ENCODE results near the gene ASXL1.

DNA sequence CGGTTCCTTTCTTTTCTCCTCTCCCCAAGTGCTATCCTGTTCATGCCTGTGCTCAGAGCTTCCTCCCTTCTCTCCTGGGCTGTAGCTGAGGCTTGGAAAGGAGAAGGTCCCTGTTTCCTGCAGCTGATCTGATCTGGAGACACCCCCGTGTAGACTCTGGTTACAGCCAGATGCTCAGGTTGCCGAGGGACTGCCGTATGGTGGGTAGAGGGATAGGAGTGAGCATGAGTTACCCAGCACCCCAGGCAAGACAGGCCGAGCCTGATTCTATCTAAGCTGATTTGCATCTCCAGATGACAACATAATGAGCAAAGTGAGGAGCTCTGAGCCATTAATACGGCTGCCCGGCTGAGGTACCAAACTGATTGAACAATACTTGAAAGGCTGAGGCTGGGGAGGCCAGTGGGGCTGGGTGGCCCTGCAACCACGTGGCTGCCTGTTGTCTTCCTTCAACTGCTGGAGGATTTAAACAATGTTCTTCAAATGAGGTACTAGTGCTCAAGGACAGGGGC is 91.8 kb downstream of the ASXL1 start:
- TF ChIP-seq POLR2A (IDR thresholded peaks at IDR 0.05): no peak
- TF ChIP-seq, protein P1, sequence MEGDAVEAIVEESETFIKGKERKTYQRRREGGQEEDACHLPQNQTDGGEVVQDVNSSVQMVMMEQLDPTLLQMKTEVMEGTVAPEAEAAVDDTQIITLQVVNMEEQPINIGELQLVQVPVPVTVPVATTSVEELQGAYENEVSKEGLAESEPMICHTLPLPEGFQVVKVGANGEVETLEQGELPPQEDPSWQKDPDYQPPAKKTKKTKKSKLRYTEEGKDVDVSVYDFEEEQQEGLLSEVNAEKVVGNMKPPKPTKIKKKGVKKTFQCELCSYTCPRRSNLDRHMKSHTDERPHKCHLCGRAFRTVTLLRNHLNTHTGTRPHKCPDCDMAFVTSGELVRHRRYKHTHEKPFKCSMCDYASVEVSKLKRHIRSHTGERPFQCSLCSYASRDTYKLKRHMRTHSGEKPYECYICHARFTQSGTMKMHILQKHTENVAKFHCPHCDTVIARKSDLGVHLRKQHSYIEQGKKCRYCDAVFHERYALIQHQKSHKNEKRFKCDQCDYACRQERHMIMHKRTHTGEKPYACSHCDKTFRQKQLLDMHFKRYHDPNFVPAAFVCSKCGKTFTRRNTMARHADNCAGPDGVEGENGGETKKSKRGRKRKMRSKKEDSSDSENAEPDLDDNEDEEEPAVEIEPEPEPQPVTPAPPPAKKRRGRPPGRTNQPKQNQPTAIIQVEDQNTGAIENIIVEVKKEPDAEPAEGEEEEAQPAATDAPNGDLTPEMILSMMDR (IDR thresholded peaks at IDR 0.05): no peak
- TF ChIP-seq EP300 (IDR thresholded peaks at IDR 0.05): no peak

Data from ovary (tissue), 3 donors.